Loucy (cell line): Measurements from ENCODE around the gene GIMAP8.
A peak's percentile ranks its signal among the peaks of the same experiment; 100 is the strongest.

Source experiments
- H2AFZ ChIP-seq: fragments of 200-600 bp; sonication (generic); 2 replicates; pipeline ENCODE4 v1.6.0; 2016; ENCODE audit warnings: antibody characterized with exemption, mild to moderate bottlenecking, low read length, moderate library complexity
- H3F3A ChIP-seq: fragments of 200-600 bp; 2 replicates; pipeline ENCODE4 v1.6.0; 2016; ENCODE audit warnings: antibody characterized with exemption, low read depth, mild to moderate bottlenecking
- H3K27me3 ChIP-seq: fragments of 200-600 bp; sonication (generic); 2 replicates; pipeline ENCODE4 v1.6.1; 2014; ENCODE audit warnings: low read length, mild to moderate bottlenecking; ENCODE audit not compliant: insufficient read depth, poor library complexity, severe bottlenecking
- H3K36me3 ChIP-seq: fragments of 200-600 bp; sonication (generic); 2 replicates; pipeline ENCODE4 v1.6.1; 2016; ENCODE audit warnings: low read length; ENCODE audit not compliant: insufficient read depth
- H3K4me1 ChIP-seq: fragments of 200-600 bp; sonication (generic); 2 replicates; pipeline ENCODE4 v1.5.1; 2014; ENCODE audit warnings: low read length, mild to moderate bottlenecking; ENCODE audit not compliant: insufficient read depth, poor library complexity, severe bottlenecking
- H3K4me2 ChIP-seq: fragments of 200-600 bp; sonication (generic); 2 replicates; pipeline ENCODE4 v1.6.0; 2014; ENCODE audit warnings: antibody characterized with exemption, low read length, low read depth, mild to moderate bottlenecking; ENCODE audit not compliant: poor library complexity, severe bottlenecking
- H3K4me3 ChIP-seq: fragments of 200-600 bp; sonication (generic); 2 replicates; pipeline ENCODE4 v1.5.1; 2014; ENCODE audit warnings: low read length, mild to moderate bottlenecking, mixed read lengths; ENCODE audit not compliant: poor library complexity, severe bottlenecking
- H3K79me2 ChIP-seq: fragments of 200-600 bp; sonication (generic); 2 replicates; pipeline ENCODE4 v1.6.1; 2014; ENCODE audit warnings: low read length; ENCODE audit not compliant: insufficient read depth
- H3K9ac ChIP-seq: fragments of 200-600 bp; sonication (generic); 2 replicates; pipeline ENCODE4 v1.6.0; 2014; ENCODE audit warnings: mild to moderate bottlenecking, low read depth, low read length, moderate library complexity; ENCODE audit not compliant: poor library complexity, severe bottlenecking
- H3K9me2 ChIP-seq: fragments of 200-600 bp; sonication (generic); replicated peaks from 2 replicates; pipeline ENCODE4 v1.6.1; 2016; ENCODE audit warnings: low read depth, low read length, mixed read lengths
- H3K9me3 ChIP-seq: fragments of 200-600 bp; sonication (generic); 2 replicates; pipeline ENCODE4 v1.6.1; 2014; ENCODE audit warnings: mild to moderate bottlenecking, antibody characterized with exemption, low read length, low read depth; ENCODE audit not compliant: insufficient read depth
- H4K20me1 ChIP-seq: fragments of 200-600 bp; sonication (generic); 2 replicates; pipeline ENCODE4 v1.6.0; 2014; ENCODE audit warnings: antibody characterized with exemption, low read length, mild to moderate bottlenecking; ENCODE audit not compliant: insufficient read depth, poor library complexity, severe bottlenecking
- EZH2phosphoT487 ChIP-seq: fragments of 200-600 bp; IDR thresholded peaks from 2 replicates; pipeline ENCODE4 v1.6.1; 2018; ENCODE audit warnings: antibody characterized with exemption, mild to moderate bottlenecking, moderate library complexity, borderline replicate concordance
- TF ChIP-seq, protein P1 (sequence below): fragments of 200-600 bp; sonication (generic); conservative IDR thresholded peaks from 2 replicates; pipeline ENCODE4 v1.5.1; 2014; ENCODE audit warnings: mild to moderate bottlenecking, antibody characterized with exemption, low read length

Gene GIMAP8

DNA sequence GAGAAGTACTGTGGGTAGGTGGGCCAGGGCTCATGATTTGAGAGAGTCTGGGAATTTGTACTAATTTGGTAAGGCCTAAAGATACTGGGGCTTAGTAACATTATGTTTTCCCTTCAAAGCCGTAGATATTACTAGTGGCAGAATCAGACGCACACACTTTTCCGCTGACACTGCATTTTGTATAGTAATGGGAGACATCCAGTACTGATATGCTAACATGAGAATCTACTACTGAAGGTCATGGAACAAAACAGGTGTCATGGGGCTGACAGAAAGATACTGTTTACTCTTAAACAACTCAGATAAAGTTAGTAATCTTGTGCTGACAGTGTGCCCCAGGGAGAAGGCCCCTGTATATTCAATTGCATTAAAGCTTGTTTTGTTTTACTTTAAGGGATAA lies 53.2 kb downstream of the GIMAP8 start:
- Histone ChIP-seq H3K9me2 (no peaks in the 10 kb centered on the region), H3K9ac (peak overlapping the region; percentile 47)
- TF ChIP-seq, protein P1, sequence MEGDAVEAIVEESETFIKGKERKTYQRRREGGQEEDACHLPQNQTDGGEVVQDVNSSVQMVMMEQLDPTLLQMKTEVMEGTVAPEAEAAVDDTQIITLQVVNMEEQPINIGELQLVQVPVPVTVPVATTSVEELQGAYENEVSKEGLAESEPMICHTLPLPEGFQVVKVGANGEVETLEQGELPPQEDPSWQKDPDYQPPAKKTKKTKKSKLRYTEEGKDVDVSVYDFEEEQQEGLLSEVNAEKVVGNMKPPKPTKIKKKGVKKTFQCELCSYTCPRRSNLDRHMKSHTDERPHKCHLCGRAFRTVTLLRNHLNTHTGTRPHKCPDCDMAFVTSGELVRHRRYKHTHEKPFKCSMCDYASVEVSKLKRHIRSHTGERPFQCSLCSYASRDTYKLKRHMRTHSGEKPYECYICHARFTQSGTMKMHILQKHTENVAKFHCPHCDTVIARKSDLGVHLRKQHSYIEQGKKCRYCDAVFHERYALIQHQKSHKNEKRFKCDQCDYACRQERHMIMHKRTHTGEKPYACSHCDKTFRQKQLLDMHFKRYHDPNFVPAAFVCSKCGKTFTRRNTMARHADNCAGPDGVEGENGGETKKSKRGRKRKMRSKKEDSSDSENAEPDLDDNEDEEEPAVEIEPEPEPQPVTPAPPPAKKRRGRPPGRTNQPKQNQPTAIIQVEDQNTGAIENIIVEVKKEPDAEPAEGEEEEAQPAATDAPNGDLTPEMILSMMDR: no peak
- TF ChIP-seq EZH2phosphoT487: no peak

DNA sequence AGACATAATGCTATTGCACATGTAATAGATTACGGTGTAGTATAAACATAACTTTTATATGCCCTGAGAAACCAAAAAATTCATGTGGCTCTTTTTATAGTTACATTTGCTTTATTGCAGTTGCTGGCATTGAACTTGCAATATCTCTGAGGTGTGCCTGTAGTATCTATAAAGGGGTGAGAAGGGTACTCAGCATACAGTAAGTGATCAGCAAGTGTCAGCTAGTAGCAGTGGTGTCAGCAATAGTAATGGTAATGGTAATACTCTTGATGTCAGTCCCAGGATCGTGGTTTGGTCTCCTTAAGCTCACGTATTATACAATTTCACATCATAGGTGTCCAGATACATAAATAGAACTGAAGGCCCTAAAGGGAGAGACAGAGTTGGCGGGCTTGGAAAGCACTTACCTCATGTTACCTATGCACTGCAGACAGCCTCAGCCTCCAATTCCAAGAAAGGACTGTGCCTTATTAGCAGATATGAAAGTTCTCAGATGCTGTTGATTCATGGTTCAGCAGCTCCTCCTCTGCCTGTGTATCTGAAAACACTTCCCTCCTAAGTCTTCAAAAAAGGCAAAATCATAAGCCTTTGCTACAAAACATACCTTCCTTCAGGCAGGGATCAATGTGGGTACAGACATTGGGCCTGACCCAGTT lies 57.6 kb downstream of the GIMAP8 start:
- Histone ChIP-seq H3K79me2 (no peaks in the 10 kb centered on the region), H3K4me1 (peaks cover 40% of the 10 kb centered on the region), H3K9me2 (no peaks in the 10 kb centered on the region), H3K4me2 (no peak overlapping the region), H3K9ac (no peak overlapping the region), H3K36me3 (no peaks in the 10 kb centered on the region), H4K20me1 (no peaks in the 10 kb centered on the region), H3K27me3 (no peaks in the 10 kb centered on the region), H2AFZ (no peak overlapping the region), H3K4me3 (no peak overlapping the region), H3F3A (peaks cover 5% of the 10 kb centered on the region; the same call in 1 of the 2 replicates), H3K9me3 (no peaks in the 10 kb centered on the region)
- TF ChIP-seq, protein P1: no peak
- TF ChIP-seq EZH2phosphoT487: no peak

More for the DNA sequence above, 53.2 kb downstream of the GIMAP8 start:
- Histone ChIP-seq H3F3A (peaks cover 12% of the 10 kb centered on the region; the same call in 1 of the 2 replicates), H3K4me1 (peaks cover 37% of the 10 kb centered on the region), H3K27me3 (no peaks in the 10 kb centered on the region), H3K9me3 (no peaks in the 10 kb centered on the region), H3K36me3 (no peaks in the 10 kb centered on the region), H3K4me2 (peak overlapping the region; percentile 72), H2AFZ (peak overlapping the region; percentile 59; the same call in 1 of the 2 replicates), H4K20me1 (no peaks in the 10 kb centered on the region), H3K4me3 (peak overlapping the region; percentile 47), H3K79me2 (no peaks in the 10 kb centered on the region)

DNA sequence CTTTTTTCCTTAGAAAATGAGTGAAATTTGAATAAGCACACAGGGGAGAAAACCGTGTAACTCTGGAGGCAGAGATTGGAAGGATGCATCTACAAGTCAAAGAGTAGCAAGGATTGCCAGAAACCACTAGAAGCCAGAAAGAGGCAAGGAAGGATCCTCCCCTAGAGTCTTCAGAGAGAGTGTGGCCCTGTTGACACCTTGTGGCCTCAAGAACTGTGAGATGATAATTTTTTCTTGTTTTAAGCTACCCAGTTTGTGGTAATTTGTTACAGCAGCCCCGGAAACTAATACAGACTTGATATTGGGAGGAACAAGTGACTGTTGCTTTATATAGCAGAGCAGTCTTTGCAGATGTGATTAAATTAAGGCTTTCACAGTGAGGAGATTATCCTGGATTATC lies 60.6 kb downstream of the GIMAP8 start:
- Histone ChIP-seq H3K79me2 (peaks cover 22% of the 10 kb centered on the region), H3K4me1 (peaks cover 30% of the 10 kb centered on the region), H3F3A (no peaks in the 10 kb centered on the region), H3K27me3 (no peaks in the 10 kb centered on the region), H3K36me3 (no peaks in the 10 kb centered on the region), H3K9me3 (no peaks in the 10 kb centered on the region), H4K20me1 (no peaks in the 10 kb centered on the region), H3K4me3 (no peak overlapping the region), H2AFZ (no peak overlapping the region), H3K9ac (no peak overlapping the region), H3K9me2 (no peaks in the 10 kb centered on the region), H3K4me2 (no peak overlapping the region)
- TF ChIP-seq EZH2phosphoT487: no peak
- TF ChIP-seq, protein P1: no peak
